Neural cell (in vitro differentiated cells): ENCODE results near the gene IGFBP2.

Experiments used
- EP300 ChIP-seq: fragments of 450-650 bp; conservative IDR thresholded peaks from 2 replicates; pipeline ENCODE4 v1.6.1; 2014; ENCODE audit warnings: antibody characterized with exemption, mild to moderate bottlenecking, moderate library complexity; ENCODE audit not compliant: poor library complexity, severe bottlenecking
- TF ChIP-seq, protein P1 (sequence below): fragments of 450-650 bp; IDR thresholded peaks from 2 replicates; pipeline ENCODE4 v1.5.1; 2014; ENCODE audit warnings: antibody characterized with exemption, mild to moderate bottlenecking, moderate library complexity; ENCODE audit not compliant: poor library complexity, severe bottlenecking

DNA sequence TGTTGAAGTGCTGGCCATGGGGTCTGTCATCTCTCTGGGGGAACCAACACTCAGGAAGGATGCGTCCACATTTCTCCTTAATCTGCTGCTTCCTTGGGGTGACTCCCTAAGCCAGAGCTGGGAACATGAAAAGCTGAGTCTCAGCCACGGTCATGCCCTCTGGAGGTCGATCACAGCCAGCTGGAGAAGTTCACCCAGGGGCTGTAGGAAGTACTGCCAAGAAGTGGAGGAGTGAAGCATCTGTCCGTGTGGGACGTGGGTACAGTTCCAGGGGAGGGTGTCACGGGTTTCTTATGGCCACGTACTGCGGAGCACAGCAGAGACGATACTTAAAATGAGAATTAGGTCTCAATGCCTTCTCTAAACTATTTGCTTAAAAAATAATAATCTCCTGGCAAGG lies 42.4 kb upstream of the IGFBP2 start:
- TF ChIP-seq EP300, result no peak
- TF ChIP-seq, protein P1, sequence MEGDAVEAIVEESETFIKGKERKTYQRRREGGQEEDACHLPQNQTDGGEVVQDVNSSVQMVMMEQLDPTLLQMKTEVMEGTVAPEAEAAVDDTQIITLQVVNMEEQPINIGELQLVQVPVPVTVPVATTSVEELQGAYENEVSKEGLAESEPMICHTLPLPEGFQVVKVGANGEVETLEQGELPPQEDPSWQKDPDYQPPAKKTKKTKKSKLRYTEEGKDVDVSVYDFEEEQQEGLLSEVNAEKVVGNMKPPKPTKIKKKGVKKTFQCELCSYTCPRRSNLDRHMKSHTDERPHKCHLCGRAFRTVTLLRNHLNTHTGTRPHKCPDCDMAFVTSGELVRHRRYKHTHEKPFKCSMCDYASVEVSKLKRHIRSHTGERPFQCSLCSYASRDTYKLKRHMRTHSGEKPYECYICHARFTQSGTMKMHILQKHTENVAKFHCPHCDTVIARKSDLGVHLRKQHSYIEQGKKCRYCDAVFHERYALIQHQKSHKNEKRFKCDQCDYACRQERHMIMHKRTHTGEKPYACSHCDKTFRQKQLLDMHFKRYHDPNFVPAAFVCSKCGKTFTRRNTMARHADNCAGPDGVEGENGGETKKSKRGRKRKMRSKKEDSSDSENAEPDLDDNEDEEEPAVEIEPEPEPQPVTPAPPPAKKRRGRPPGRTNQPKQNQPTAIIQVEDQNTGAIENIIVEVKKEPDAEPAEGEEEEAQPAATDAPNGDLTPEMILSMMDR, result no peak
